HG03378 (cell line): Measurements from ENCODE around the gene CUX1.
"Not testable (repeated sequence)": the region's sequence is repeated elsewhere in the genome, so short reads cannot be mapped to it uniquely, and the experiment has no call there.

Source experiments
- ATAC-seq: cut with Tn5 transposase; IDR thresholded peaks from one replicate; pipeline ENCODE4 v1.9.1; 2021; ENCODE audit warnings: mild to moderate bottlenecking, moderate library complexity; ENCODE audit not compliant: unreplicated experiment

The CUX1 gene

GRCh38 chr7:102165136-102165535, 347.7 kb downstream of the CUX1 start:
- ATAC-seq, result no peak

- ATAC-seq, result no peak
These were observed 349.8 kb downstream of the CUX1 start for GRCh38 chr7:102167254-102167653.

DNA sequence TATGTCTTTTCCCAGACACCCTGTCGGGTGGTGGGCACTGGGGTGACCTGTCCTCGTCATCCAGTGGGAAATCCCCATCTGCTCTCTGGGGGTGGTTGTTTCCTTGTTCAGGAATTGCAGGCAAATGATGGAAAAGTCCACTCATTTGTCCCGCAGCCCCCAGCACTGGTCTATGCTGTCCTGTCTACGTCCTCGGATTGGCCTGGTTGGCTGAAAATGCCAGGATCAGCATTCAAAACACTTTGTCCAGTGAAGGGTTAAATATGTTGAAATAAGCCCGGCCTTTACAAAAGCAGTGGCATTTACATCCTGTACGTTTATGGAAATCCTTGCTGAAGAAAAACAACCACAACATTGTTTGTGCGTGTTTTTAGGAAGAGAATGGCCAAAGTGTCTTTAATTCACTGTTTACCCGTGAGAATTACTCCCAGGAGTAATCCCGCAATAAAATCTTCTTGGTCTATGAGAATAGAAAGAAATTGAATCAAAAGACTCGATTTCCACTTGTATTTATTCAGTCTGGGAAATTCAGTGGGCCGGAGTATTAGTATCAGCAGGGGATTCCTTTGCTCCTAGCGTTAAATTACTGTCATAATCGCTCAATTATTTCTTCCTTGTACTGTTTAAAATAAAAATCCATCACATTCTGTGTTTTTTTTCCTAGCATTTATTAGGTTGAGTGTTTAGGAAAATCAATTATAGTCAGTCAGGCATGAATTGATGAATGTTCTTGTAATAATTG, 352.4 kb downstream of the CUX1 start:
- no peak for ATAC-seq

- ATAC-seq, result no peak
These were observed 353.1 kb downstream of the CUX1 start for GRCh38 chr7:102170393-102170970.

- ATAC-seq, result no peak
These were observed 356.2 kb downstream of the CUX1 start for GRCh38 chr7:102173669-102174068.

GRCh38 chr7:102175423-102176170, 358.2 kb downstream of the CUX1 start:
- ATAC-seq, result no peak

DNA sequence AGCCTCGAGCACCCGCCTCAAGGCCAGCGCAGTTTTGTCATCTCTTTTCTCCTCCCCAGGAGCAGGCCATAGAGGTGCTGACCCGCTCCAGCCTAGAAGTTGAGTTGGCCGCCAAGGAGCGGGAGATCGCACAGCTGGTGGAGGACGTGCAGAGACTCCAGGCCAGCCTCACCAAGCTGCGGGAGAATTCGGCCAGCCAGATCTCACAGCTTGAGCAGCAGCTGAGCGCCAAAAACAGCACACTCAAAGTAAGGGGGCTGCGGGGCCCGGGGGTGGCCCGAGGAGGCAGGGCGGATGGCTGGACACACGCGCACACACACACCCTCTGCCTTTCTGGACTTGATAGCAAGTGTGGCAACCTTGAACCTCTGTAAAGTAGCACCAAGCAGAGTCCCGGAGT, 361.0 kb downstream of the CUX1 start:
- ATAC-seq, result no peak

DNA sequence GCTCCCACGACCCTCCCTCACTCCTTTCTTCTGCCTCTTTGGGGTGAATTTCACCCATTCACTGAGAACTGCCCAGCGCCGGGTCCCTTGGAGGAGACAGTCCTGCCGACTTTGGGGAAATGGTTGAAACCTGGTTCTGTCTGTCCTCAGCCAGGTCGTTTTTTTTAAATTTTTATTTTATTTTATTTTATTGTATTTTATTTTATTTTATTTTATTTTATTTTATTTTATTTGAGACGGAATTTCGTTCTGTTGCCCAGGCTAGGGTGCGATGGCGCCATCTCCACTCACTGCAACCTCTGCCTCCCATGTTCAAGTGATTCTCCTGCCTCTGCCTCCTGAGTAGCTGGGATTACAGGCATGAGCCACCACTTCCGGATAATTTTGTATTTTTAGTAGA, 363.3 kb downstream of the CUX1 start:
- ATAC-seq, result no peak

- ATAC-seq, result no peak
These were observed 364.1 kb downstream of the CUX1 start for GRCh38 chr7:102181517-102181916.

DNA sequence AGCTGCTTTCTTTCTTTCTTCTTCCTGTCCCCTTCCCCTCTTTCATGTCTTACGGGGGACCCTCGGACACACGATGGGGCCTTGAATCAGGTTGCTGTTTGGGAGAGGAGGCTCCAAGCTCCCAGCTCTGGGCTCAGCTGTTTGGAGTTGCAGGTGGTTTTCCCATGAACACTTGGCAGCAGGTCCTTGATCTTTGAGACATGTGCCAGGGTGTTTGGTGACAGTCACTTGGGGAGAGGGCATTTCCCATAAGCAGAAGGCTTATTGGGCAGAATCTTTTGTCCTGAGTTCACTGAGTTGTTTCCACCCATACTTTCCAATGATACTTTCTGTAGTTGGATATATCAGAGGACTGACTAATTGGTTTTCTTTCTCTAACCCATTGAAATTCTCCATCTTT, 364.6 kb downstream of the CUX1 start:
- no peak for ATAC-seq

GRCh38 chr7:102183848-102184247, 366.4 kb downstream of the CUX1 start:
- not testable (repeated sequence) for ATAC-seq

DNA sequence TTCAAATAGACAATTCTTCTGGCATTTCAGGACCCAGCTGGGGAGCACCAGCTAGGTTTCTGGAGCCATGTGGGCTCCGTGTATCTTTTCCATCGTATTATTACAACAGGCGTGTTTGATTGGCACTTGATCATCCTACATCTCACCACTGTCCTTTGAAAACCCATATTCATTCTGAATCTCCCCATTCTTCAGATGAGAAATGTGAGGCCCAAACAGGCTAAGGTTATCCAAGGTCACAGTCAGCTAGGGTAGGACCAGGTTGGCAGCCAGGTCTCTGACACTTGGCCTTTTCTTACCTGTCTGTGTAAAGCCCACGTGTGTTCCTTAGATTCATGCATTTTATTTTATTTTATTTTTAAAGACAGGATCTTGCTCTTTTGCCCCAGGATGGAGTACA, 366.9 kb downstream of the CUX1 start:
- ATAC-seq, result no peak

DNA sequence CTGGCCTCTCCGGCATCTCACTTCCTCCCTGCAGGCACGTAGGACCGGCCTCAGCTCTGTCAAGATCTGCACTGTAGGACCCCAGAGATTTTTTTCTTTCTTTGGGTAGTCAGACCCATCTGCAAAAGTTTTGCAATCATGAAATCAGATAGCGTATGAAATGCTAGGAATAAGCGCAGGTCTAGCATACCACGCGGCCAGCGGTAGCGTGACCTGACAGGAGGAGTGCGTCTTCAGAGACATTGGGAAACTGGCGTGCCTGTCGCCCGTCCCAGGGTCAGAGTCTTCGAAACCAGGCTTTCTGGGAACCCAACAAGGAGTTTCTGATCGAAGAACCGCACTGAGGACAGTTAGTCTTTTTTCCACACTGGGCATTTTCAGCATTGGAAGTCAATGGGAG, 368.4 kb downstream of the CUX1 start:
- no peak for ATAC-seq

- ATAC-seq, result no peak
These were observed 368.9 kb downstream of the CUX1 start for GRCh38 chr7:102186306-102186705.

- ATAC-seq, result no peak
These were observed 371.3 kb downstream of the CUX1 start for GRCh38 chr7:102188746-102189145.

- ATAC-seq, result no peak
These were observed 372.3 kb downstream of the CUX1 start for GRCh38 chr7:102189756-102190155.

- no peak for ATAC-seq
These were observed 373.4 kb downstream of the CUX1 start for GRCh38 chr7:102190776-102191350.

- no peak for ATAC-seq
These were observed 374.3 kb downstream of the CUX1 start for GRCh38 chr7:102191556-102192379.

- ATAC-seq, result no peak
These were observed 375.4 kb downstream of the CUX1 start for GRCh38 chr7:102192790-102193189.

GRCh38 chr7:102193806-102194205, 376.4 kb downstream of the CUX1 start:
- no peak for ATAC-seq

GRCh38 chr7:102195361-102195760, 377.9 kb downstream of the CUX1 start:
- ATAC-seq, result no peak
